HepG2 (cell line): ENCODE data around the gene ERFL. TPM values are rescaled to one million over a fixed set of nuclear protein-coding genes. Genes with fewer than 3 reads are reported as not detected.

Experiments used
- ATAC-seq: fragments of 200-7000 bp; cut with Tn5 transposase; 3 replicates; pipeline ENCODE4 v1.9.1; 2020; ENCODE audit warnings: mild to moderate bottlenecking, moderate library complexity
- BruUV-seq: library from RNA; stranded (reverse); fragments of 400-500 nt; replicated peaks from 2 replicates; lab custom pipeline; 2021; lab: Mats Ljungman, UMichigan
- CTCF ChIA-PET: fragments of 300-600 bp; formaldehyde crosslinking; extraction: SDS; loops from one replicate; lab custom pipeline; 2021; ENCODE audit warnings: low total read pairs, inconsistent platforms, low intra/inter-chr PET ratio; lab: Yijun Ruan, JAX
- POLR2A ChIA-PET: fragments of 350-600 bp; sonication (Branson Sonifier 250); formaldehyde crosslinking; loops from one replicate; lab custom pipeline; 2020; ENCODE audit warnings: antibody characterized with exemption, inconsistent platforms; lab: Yijun Ruan, JAX
- DNase-seq: peaks from one replicate; pipeline ENCODE4 v3.0.0-alpha.2; 2015; ENCODE audit warnings: low spot score
- FAIRE-seq: peaks from 3 replicates; lab custom pipeline; 2011; peaks lifted over from hg19 to GRCh38; lab: Jason Lieb, UNC
- H2AFZ ChIP-seq: one replicate; pipeline ENCODE4 v1.6.1; 2011; ENCODE audit warnings: low read length, inconsistent platforms
- H3K27ac ChIP-seq: fragments of 300-600 bp; 3 replicates; pipeline ENCODE4 v1.8.0; 2011; ENCODE audit warnings: mixed run types, mild to moderate bottlenecking, mixed read lengths, low read length, inconsistent platforms; ENCODE audit not compliant: insufficient read depth; ENCODE audit errors: extremely low read length
- H3K27me3 ChIP-seq, 2 experiments: fragments of 200-600 bp in 1 of 2; 2 replicates in 1 of 2; 3 replicates in 1 of 2; pipeline versions ENCODE4 v1.6.0 to v1.8.0; 2011; ENCODE audit warnings: low read length in 2 of 2, mild to moderate bottlenecking in 2 of 2, moderate library complexity in 2 of 2, inconsistent platforms in 1 of 2; ENCODE audit not compliant: insufficient read depth in 2 of 2, control insufficient read depth in 1 of 2
- H3K36me3 ChIP-seq, 2 experiments: fragments of 200-600 bp in 1 of 2; replicated peaks in 1 of 2; 2 replicates in 1 of 2; 3 replicates in 1 of 2; pipeline versions ENCODE4 v1.5.1 to v1.8.0; 2011; ENCODE audit warnings: low read length in 2 of 2, inconsistent platforms in 1 of 2; ENCODE audit not compliant: insufficient read depth in 2 of 2, control insufficient read depth in 1 of 2
- H3K4me1 ChIP-seq: 2 replicates; pipeline ENCODE4 v1.5.1; 2012; ENCODE audit warnings: low read length, inconsistent platforms; ENCODE audit not compliant: insufficient read depth
- H3K4me2 ChIP-seq: 2 replicates; pipeline ENCODE4 v1.6.0; 2011; ENCODE audit warnings: low read depth, low read length, inconsistent platforms
- H3K4me3 ChIP-seq, 3 experiments: fragments of 200-600 bp in 1 of 3; sonication (generic), shearing (Covaris generic) in 1 of 3; replicated peaks in 1 of 3; 2 replicates each; pipeline ENCODE4 v1.5.1; 2011 to 2016; ENCODE audit warnings: low read length in 3 of 3, inconsistent platforms in 2 of 3, low read depth in 2 of 3, mild to moderate bottlenecking in 2 of 3, control low read depth in 1 of 3, mixed read lengths in 1 of 3; ENCODE audit not compliant: insufficient read depth in 1 of 3
- H3K79me2 ChIP-seq: one replicate; pipeline ENCODE4 v1.6.1; 2011; ENCODE audit warnings: low read length, inconsistent platforms; ENCODE audit not compliant: insufficient read depth
- H3K9ac ChIP-seq: 2 replicates; pipeline ENCODE4 v1.6.0; 2011; ENCODE audit warnings: mild to moderate bottlenecking, low read depth, low read length, inconsistent platforms; ENCODE audit not compliant: insufficient read depth
- H3K9me3 ChIP-seq: 2 replicates; pipeline ENCODE4 v1.5.1; 2012; ENCODE audit warnings: mild to moderate bottlenecking, low read length
- H4K20me1 ChIP-seq: 2 replicates; pipeline ENCODE4 v1.6.0; 2011; ENCODE audit warnings: inconsistent platforms, mild to moderate bottlenecking, low read length, moderate library complexity; ENCODE audit not compliant: insufficient read depth
- E2F1 ChIP-seq: sonication (generic); formaldehyde crosslinking; IDR thresholded peaks from 2 replicates; pipeline ENCODE4 v1.5.0; 2020; ENCODE audit warnings: missing genetic modification reagents
- HNRNPK ChIP-seq: fragments of 200-400 bp; formaldehyde crosslinking; IDR thresholded peaks from 2 replicates; pipeline ENCODE4 v1.6.1; 2018; ENCODE audit warnings: low read length, low read depth, moderate library complexity, mild to moderate bottlenecking; ENCODE audit not compliant: poor library complexity, severe bottlenecking
- KLF15 ChIP-seq: sonication (generic); formaldehyde crosslinking; IDR thresholded peaks from 2 replicates; pipeline ENCODE4 v1.8.1; 2023; ENCODE audit warnings: borderline replicate concordance, mild to moderate bottlenecking, inconsistent platforms, missing genetic modification reagents, mixed read lengths
- KLF9 ChIP-seq: IDR thresholded peaks from 2 replicates; pipeline ENCODE4 v1.6.1; 2016; ENCODE audit warnings: low read depth
- PAX8 ChIP-seq: sonication (generic); formaldehyde crosslinking; IDR thresholded peaks from 2 replicates; pipeline ENCODE4 v1.8.0; 2022; ENCODE audit warnings: mild to moderate bottlenecking, missing genetic modification reagents, borderline replicate concordance
- RCOR2 ChIP-seq: IDR thresholded peaks from 2 replicates; pipeline ENCODE4 v1.6.1; 2016; ENCODE audit warnings: missing biosample characterization, missing genetic modification reagents
- REL ChIP-seq: sonication (generic); formaldehyde crosslinking; conservative IDR thresholded peaks from 2 replicates; pipeline ENCODE4 v1.8.0; 2022; ENCODE audit warnings: mild to moderate bottlenecking, missing genetic modification reagents, moderate library complexity
- TIGD3 ChIP-seq: sonication (generic); formaldehyde crosslinking; IDR thresholded peaks from 2 replicates; pipeline ENCODE4 v1.5.1; 2020; ENCODE audit warnings: mild to moderate bottlenecking, missing genetic modification reagents, borderline replicate concordance
- ZFP37 ChIP-seq: sonication (generic); formaldehyde crosslinking; IDR thresholded peaks from 2 replicates; pipeline ENCODE4 v1.4.0; 2020; ENCODE audit warnings: missing genetic modification reagents, borderline replicate concordance
- ZNF101 ChIP-seq: sonication (generic); formaldehyde crosslinking; IDR thresholded peaks from 2 replicates; pipeline ENCODE4 v1.4.0; 2020; ENCODE audit warnings: mild to moderate bottlenecking, low read depth, missing genetic modification reagents, borderline replicate concordance
- ZNF3 ChIP-seq: IDR thresholded peaks from 2 replicates; pipeline ENCODE4 v1.7.0; 2017; ENCODE audit warnings: inconsistent platforms
- ZNF530 ChIP-seq: sonication (generic); formaldehyde crosslinking; IDR thresholded peaks from 2 replicates; pipeline ENCODE4 v1.5.0; 2020; ENCODE audit warnings: low read depth, mild to moderate bottlenecking, missing genetic modification reagents
- ZNF792 ChIP-seq: IDR thresholded peaks from 2 replicates; pipeline ENCODE4 v1.6.1; 2016
- ZNF83 ChIP-seq: sonication (generic); formaldehyde crosslinking; IDR thresholded peaks from 2 replicates; pipeline ENCODE4 v1.4.0; 2020; ENCODE audit warnings: missing genetic modification reagents, mild to moderate bottlenecking, borderline replicate concordance
- WGBS: methylation state at CpG from one replicate; pipeline ENCODE4 v1.1.6; 2017; ENCODE audit warnings: low lambda C conversion rate; 5-methylcytosine and 5-hydroxymethylcytosine counted together
- in situ Hi-C: cut with HindIII; loops from 2 replicates; pipeline ENCODE4 v1.10.0; 2017; ENCODE audit warnings: low pct_unique_long_range_greater_than_20kb; ENCODE audit not compliant: extremely low pct_ligation_motif_present
- intact Hi-C: fragments of 100-400 bp; cut with micrococcal nuclease; formaldehyde crosslinking; loops from one replicate; pipeline ENCODE4 v1.10.0; 2022; ENCODE audit not compliant: unreplicated experiment
- polyA plus RNA-seq, 8 experiments: library from polyadenylated mRNA; depleted of rRNA in 3 of 8; stranded (reverse) in 7 of 8; unstranded in 1 of 8; fragments of >200 nt; fragmentation: Illumina TruSeq in 4 of 8; extraction: Trizol in 4 of 8; gene quantifications; 2 replicates each; pipeline versions ENCODE4 v1.2.1 to v1.2.3, GENCODE V29; 2011 to 2016; ENCODE audit warnings: low read depth in 4 of 8, missing spikeins in 1 of 8, mixed read lengths in 1 of 8; ENCODE audit not compliant: insufficient read depth in 1 of 8
- total RNA-seq, 5 experiments: library from RNA; depleted of rRNA; stranded (reverse); fragments of >200 nt; fragmentation: Illumina TruSeq; extraction: Trizol; gene quantifications; 2 replicates each; pipeline ENCODE4 v1.2.3, GENCODE V29; 2016; ENCODE audit warnings: low read depth in 1 of 5

The ERFL gene
- total and polyA plus RNA-seq, 2 of the 13 experiments (the other 11 are each of a cell fraction or from before 2014, with no cell fraction given) = not detected

GRCh38 chr19:41940731-41941409 lies 12.6 kb upstream of the ERFL start:
- FAIRE-seq = no peak
- BruUV-seq = no TSS peak
- no peak for ATAC-seq
- in situ Hi-C loops (no loop called here), intact Hi-C loops (no loop called here)
- Histone ChIP-seq H3K4me1 (no peaks in the 10 kb centered on the region), H3K79me2 (no peaks in the 10 kb centered on the region), H3K9ac (no peak overlapping the region), H3K27me3 (peaks cover 12 to 42% of the 10 kb centered on the region in 2 experiments; a peak in 4 of 5 replicates), H3K9me3 (no peaks in the 10 kb centered on the region), H3K27ac (no peak overlapping the region), H3K4me3 (peak overlapping the region in 2 of 3 experiments; percentile 19 to 70; a peak in 2 of 6 replicates), H3K36me3 (no peaks in the 10 kb centered on the region), H3K4me2 (peak overlapping the region; percentile 47; the same call in 1 of the 2 replicates), H2AFZ (no peak overlapping the region), H4K20me1 (no peaks in the 10 kb centered on the region)
- no peak for DNase-seq
- whole genome bisulfite sequencing = 39% methylated on average over 27 of the region's 53 CpGs
- CTCF ChIA-PET = no interaction called here
- peak; percentile 48 for TF ChIP-seq HNRNPK
- TF ChIP-seq KLF15 (CRISPR knock-in tag) = no peak
- no peak for TF ChIP-seq PAX8 (CRISPR knock-in tag)
- POLR2A ChIA-PET = no interaction called here

- Histone ChIP-seq H4K20me1 (peaks cover 4% of the 10 kb centered on the region; the same call in 1 of the 2 replicates), H3K27ac (no peak overlapping the region), H3K9ac (no peak overlapping the region), H3K27me3 (peaks cover 12 to 48% of the 10 kb centered on the region in 2 experiments; a peak in 4 of 5 replicates), H2AFZ (no peak overlapping the region), H3K4me2 (peak overlapping the region; percentile 66), H3K4me3 (peak overlapping the region; percentile 7 to 70 (median 46); a peak in 3 of 6 replicates), H3K36me3 (no peaks in the 10 kb centered on the region), H3K9me3 (no peaks in the 10 kb centered on the region), H3K4me1 (no peaks in the 10 kb centered on the region), H3K79me2 (no peaks in the 10 kb centered on the region)
- WGBS = 5% methylated on average over 32 of the region's 83 CpGs
- in situ Hi-C loops = loop anchor here (10.0 kb wide), 1 partner anchor 55 kb away; the partner anchor contains the start of gene ARHGEF1
- ChIA-PET POLR2A (no interaction called here), CTCF (no interaction called here)
- intact Hi-C loops = no loop called here
- DNase-seq (no peak), FAIRE-seq (no peak), ATAC-seq (no peak)
- no TSS peak for BruUV-seq
- TF ChIP-seq ZNF83 (CRISPR knock-in tag) (no peak), ZNF101 (no peak), ZNF3 (CRISPR knock-in tag) (no peak), RCOR2 (no peak), ZNF530 (CRISPR knock-in tag) (no peak), KLF9 (CRISPR knock-in tag) (no peak), ZFP37 (CRISPR knock-in tag) (no peak), REL (no peak), TIGD3 (CRISPR knock-in tag) (no peak), ZNF792 (CRISPR knock-in tag) (no peak), E2F1 (no peak)
Observed at GRCh38 chr19:41939861-41940730, 11.8 kb upstream of the ERFL start.
